B cell (primary cell): ENCODE measurements around the gene LRCH1. TPM values are rescaled to one million over a fixed set of nuclear protein-coding genes. Genes with fewer than 3 reads are reported as not detected.

Experiments used
- ATAC-seq: fragments of 200-7000 bp; cut with Tn5 transposase; one replicate; pipeline ENCODE4 v1.10.0; 2021; ENCODE audit warnings: low read depth, mild to moderate bottlenecking, moderate number of reproducible peaks, moderate library complexity
- CTCF ChIA-PET: fragments of 350-600 bp; sonication (Branson Sonifier 250); formaldehyde crosslinking; loops from one replicate; lab custom pipeline; 2021; ENCODE audit warnings: antibody characterized with exemption, inconsistent platforms; lab: Charles Lee
- POLR2A ChIA-PET: fragments of 350-600 bp; sonication (Branson Sonifier 250); formaldehyde crosslinking; loops from one replicate; lab custom pipeline; 2021; ENCODE audit warnings: antibody characterized with exemption; lab: Charles Lee
- DNase-seq: peaks from one replicate; pipeline ENCODE4 v3.0.0; 2013
- H2AFZ ChIP-seq: 2 replicates; pipeline ENCODE4 v1.6.1; 2012; ENCODE audit warnings: mild to moderate bottlenecking, low read depth, low read length; ENCODE audit not compliant: insufficient read depth, poor library complexity, severe bottlenecking
- H3K27ac ChIP-seq, 2 donors: 1 replicate in 1 of 2; 2 replicates in 1 of 2; pipeline ENCODE4 v1.5.1; 2012 to 2013; ENCODE audit warnings: low read length in 2 of 2, mild to moderate bottlenecking in 2 of 2, moderate library complexity in 1 of 2
- H3K27me3 ChIP-seq, 4 experiments: fragments of 200-600 bp in 1 of 4; sonication (generic) in 1 of 4; replicated peaks in 1 of 4; 1 replicate in 2 of 4; 2 replicates in 2 of 4; pipeline versions ENCODE4 v1.6.1 to v1.7.0; 2013 to 2016; ENCODE audit warnings: low read length in 3 of 4, mild to moderate bottlenecking in 2 of 4, mixed read lengths in 1 of 4, moderate library complexity in 1 of 4; ENCODE audit not compliant: insufficient read depth in 4 of 4, control insufficient read depth in 3 of 4; ENCODE audit errors: control extremely low read depth in 1 of 4
- H3K36me3 ChIP-seq, 2 experiments: replicated peaks in 1 of 2; 1 replicate in 1 of 2; 2 replicates in 1 of 2; pipeline versions ENCODE4 v1.6.1 to v1.7.1; 2013; ENCODE audit warnings: low read length in 1 of 2; ENCODE audit not compliant: insufficient read depth in 2 of 2, control insufficient read depth in 1 of 2; ENCODE audit errors: control extremely low read depth in 1 of 2, extremely low read depth in 1 of 2
- H3K4me1 ChIP-seq, 2 donors: fragments of 200-600 bp in 1 of 2; sonication (generic) in 1 of 2; 1 replicate in 1 of 2; 2 replicates in 1 of 2; pipeline versions ENCODE4 v1.5.1 to v1.6.1; 2013 to 2017; ENCODE audit warnings: low read length in 2 of 2; ENCODE audit not compliant: control insufficient read depth in 2 of 2, insufficient read depth in 2 of 2
- H3K4me2 ChIP-seq: replicated peaks from 2 replicates; pipeline ENCODE3; 2012; ENCODE audit warnings: mild to moderate bottlenecking, low read depth, low read length; ENCODE audit not compliant: poor library complexity, severe bottlenecking
- H3K4me3 ChIP-seq, 5 experiments: fragments of 200-600 bp in 1 of 5; sonication (generic) in 1 of 5; 1 replicate in 3 of 5; 2 replicates in 2 of 5; pipeline versions ENCODE4 v1.5.1 to v1.7.0; 2011 to 2016; ENCODE audit warnings: low read length in 4 of 5, mild to moderate bottlenecking in 4 of 5, low read depth in 2 of 5, control low read depth in 1 of 5, moderate library complexity in 1 of 5; ENCODE audit not compliant: insufficient read depth in 1 of 5; ENCODE audit errors: control extremely low read depth in 1 of 5, extremely low read depth in 1 of 5
- H3K79me2 ChIP-seq: fragments of 200-600 bp; sonication (generic); one replicate; pipeline ENCODE4 v1.6.0; 2016; ENCODE audit warnings: low read length; ENCODE audit not compliant: control insufficient read depth, insufficient read depth
- H3K9ac ChIP-seq: fragments of 200-600 bp; sonication (generic); 2 replicates; pipeline ENCODE4 v1.6.1; 2017; ENCODE audit warnings: mild to moderate bottlenecking, low read length, moderate library complexity
- H3K9me3 ChIP-seq, 3 donors: one replicate each; pipeline versions ENCODE4 v1.6.1 to v1.7.1; 2013; ENCODE audit warnings: low read length in 2 of 3; ENCODE audit not compliant: control insufficient read depth in 2 of 3, insufficient read depth in 1 of 3; ENCODE audit errors: control extremely low read depth in 1 of 3
- H4K20me1 ChIP-seq: 2 replicates; pipeline ENCODE4 v1.6.0; 2012; ENCODE audit warnings: mild to moderate bottlenecking, low read length; ENCODE audit not compliant: insufficient read depth, control insufficient read depth, poor library complexity, severe bottlenecking
- H3K27ac Mint-ChIP-seq: one replicate; pipeline ENCODE4 v1.8.0; 2021; ENCODE audit warnings: mixed read lengths
- H3K27me3 Mint-ChIP-seq: one replicate; pipeline ENCODE4 v1.8.0; 2021; ENCODE audit warnings: mixed read lengths
- H3K4me1 Mint-ChIP-seq: one replicate; pipeline ENCODE4 v1.8.0; 2021; ENCODE audit warnings: mixed read lengths
- H3K4me3 Mint-ChIP-seq: one replicate; pipeline ENCODE4 v1.8.0; 2021; ENCODE audit warnings: mixed read lengths
- H3K9me3 Mint-ChIP-seq: one replicate; pipeline ENCODE4 v1.8.0; 2022; ENCODE audit warnings: mixed read lengths; ENCODE audit not compliant: insufficient read depth
- CTCF ChIP-seq: fragments of 200-600 bp; IDR thresholded peaks from one replicate; pipeline ENCODE4 v1.8.0; 2022; ENCODE audit warnings: antibody characterized with exemption, mild to moderate bottlenecking
- EZH2 ChIP-seq: IDR thresholded peaks from 2 replicates; pipeline ENCODE4 v1.6.1; 2012; ENCODE audit warnings: borderline replicate concordance, low read depth, mild to moderate bottlenecking, moderate library complexity, low read length; ENCODE audit not compliant: insufficient read depth, poor library complexity, severe bottlenecking
- whole genome bisulfite sequencing: methylation state at CpG from one replicate; pipeline ENCODE4 v1.1.5; 2013; ENCODE audit warnings: missing lambda C conversion rate; ENCODE audit not compliant: insufficient coverage; 5-methylcytosine and 5-hydroxymethylcytosine counted together
- intact Hi-C: fragments of 100-400 bp; cut with micrococcal nuclease; formaldehyde crosslinking; loops from one replicate; pipeline ENCODE4 v1.10.0; 2022
- polyA plus RNA-seq: library from polyadenylated mRNA; depleted of rRNA; stranded (reverse); fragments of >200 nt; gene quantifications from 2 replicates; pipeline ENCODE4 v1.2.3, GENCODE V29; 2012
- total RNA-seq, 2 donors: library from RNA; stranded (reverse); fragments of 120-200 nt in 1 of 2; gene quantifications; 1 replicate in 1 of 2; 2 replicates in 1 of 2; pipeline versions ENCODE4 v1.2.3 to v1.2.4, GENCODE V29; 2013 to 2022

Gene LRCH1
- total and polyA plus RNA-seq, 2 donors (not counting 1 experiment from before 2014, with no cell fraction given), result 13.0 to 50.3 TPM

DNA sequence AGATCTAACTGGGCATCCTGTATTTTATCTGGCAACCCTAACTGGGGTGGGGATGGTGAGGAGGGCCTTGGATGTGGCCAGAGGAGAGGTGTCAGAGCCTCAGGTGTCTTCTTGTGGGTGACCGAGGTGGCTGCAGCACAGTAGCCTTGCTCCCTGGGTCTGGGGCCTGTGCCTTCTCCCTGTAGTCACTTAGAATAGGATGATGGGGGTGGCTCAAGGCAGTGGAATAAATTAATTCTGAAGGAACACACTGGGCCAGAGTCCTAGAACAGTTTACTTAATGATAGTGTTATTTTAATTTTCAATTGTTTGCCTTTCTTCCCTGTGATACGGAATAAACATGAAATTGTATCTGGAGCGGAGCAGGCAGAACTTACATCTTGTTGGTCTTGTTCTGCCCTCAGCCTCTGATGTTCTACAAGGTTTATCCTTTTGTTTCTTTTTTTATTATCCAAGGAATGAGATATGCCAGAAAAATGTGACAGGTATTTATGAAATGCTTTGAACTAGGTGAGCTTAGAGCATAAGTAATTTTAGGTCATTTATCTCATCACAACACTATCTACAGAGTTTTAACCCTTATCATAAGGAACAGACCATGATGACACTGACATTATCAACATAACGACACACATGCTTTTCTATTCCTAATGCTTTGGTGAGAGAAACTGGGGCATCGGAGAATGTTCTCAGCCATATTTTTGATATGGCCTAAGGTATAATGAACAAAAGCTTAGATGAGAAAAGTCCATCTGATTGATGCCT is 51.4 kb downstream of the LRCH1 start:
- H4K20me1 ChIP-seq, result peaks cover 15% of the 10 kb centered on the region
- peaks cover 100% of the 10 kb centered on the region for H3K79me2 ChIP-seq
- H3K4me2 ChIP-seq, result no peak overlapping the region
- CTCF ChIA-PET, result interaction anchor here (0.7 to 1.1 kb wide), 2 partner anchors 18 to 26 kb away, joined by 3 read pairs; no protein-coding TSS in a partner anchor
- peaks cover 90% of the 10 kb centered on the region for H3K4me1 Mint-ChIP-seq
- no peak overlapping the region for H3K4me3 ChIP-seq
- DNase-seq, result no peak
- H3K27me3 ChIP-seq, result no peaks in the 10 kb centered on the region
- no peak overlapping the region for H3K9ac ChIP-seq
- no peak for TF ChIP-seq CTCF
- no peak for TF ChIP-seq EZH2
- no peak overlapping the region for H2AFZ ChIP-seq
- no peaks in the 10 kb centered on the region for H3K36me3 ChIP-seq
- 91% methylated on average over 1 of the region's 5 CpGs for WGBS
- no peak overlapping the region for H3K4me3 Mint-ChIP-seq
- no peaks in the 10 kb centered on the region for H3K9me3 Mint-ChIP-seq
- no peak for ATAC-seq
- H3K27ac Mint-ChIP-seq, result no peak overlapping the region
- no peak overlapping the region for H3K27ac ChIP-seq
- H3K9me3 ChIP-seq, result no peaks in the 10 kb centered on the region
- H3K27me3 Mint-ChIP-seq, result no peaks in the 10 kb centered on the region
- POLR2A ChIA-PET, result interaction anchor here (0.6 kb wide), 1 partner anchor 52 kb away, joined by 3 read pairs; no protein-coding TSS in a partner anchor
- intact Hi-C loops, result loop anchor here (2.0 kb wide), 1 partner anchor 16 kb away; no protein-coding TSS in a partner anchor
- peaks cover 82 to 89% of the 10 kb centered on the region in 2 donors for H3K4me1 ChIP-seq
